SH-SY5Y (cell line): ENCODE results near the gene CHCHD3.

Experiments
- GATA2 ChIP-seq: IDR thresholded peaks from 2 replicates; pipeline ENCODE4 v1.6.1; 2011; ENCODE audit warnings: mild to moderate bottlenecking, low read depth, low read length
- GATA3 ChIP-seq: IDR thresholded peaks from 2 replicates; pipeline ENCODE4 v1.6.1; 2011; ENCODE audit warnings: low read depth, mild to moderate bottlenecking, low read length, moderate library complexity

DNA sequence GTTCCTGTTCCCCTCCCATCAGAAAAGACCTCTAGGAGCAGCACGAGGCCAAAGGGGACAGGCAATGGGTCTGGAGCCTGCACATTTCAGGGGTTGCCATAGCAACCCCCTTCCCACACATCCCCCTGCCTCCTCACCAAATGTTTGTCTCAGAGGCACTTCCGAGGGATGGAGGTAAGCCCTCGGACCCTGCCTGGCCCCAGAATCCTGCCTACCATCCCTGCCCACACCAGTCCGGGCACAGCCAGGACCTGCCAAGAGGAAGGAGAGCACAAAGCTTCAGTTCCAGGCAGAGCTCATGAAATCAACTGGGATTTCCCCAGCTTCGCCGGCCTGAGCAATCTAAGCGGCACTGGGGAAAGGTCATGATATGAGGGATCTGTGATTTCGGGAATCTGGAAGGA is 330.6 kb downstream of the CHCHD3 start:
- no peak for TF ChIP-seq GATA2
- TF ChIP-seq GATA3: no peak
